ENCODE results near the gene PAK6.

DNA sequence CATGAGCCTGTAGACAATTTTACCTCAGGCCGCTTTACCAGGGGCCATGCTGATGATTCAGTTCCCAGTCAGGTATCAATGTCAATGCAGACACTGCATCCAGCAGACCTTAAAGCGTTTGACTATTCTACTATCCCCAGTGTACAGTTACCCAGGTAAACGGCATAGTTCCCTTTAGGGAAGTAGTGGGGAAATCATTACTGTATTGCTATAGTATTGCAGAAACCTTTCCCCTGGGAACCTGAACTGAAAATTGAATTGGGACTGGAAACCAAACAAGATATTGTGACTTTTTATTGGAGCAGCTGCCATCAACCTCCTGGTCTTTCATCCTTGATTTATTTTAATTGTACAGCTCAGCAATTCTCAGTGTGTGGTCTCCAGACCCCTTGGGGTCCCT is 78.1 kb downstream of the PAK6 start:
- TF ChIP-seq CTCF (IDR thresholded peaks at IDR 0.05) (no peak), POLR2A (IDR thresholded peaks at IDR 0.05) (no peak), POLR2AphosphoS5 (IDR thresholded peaks at IDR 0.05) (no peak)

Data from prostate gland (tissue), 2 donors.